ENCODE results near the gene KIAA1549.
"Not testable (repeated sequence)": the region's sequence is repeated elsewhere in the genome, so short reads cannot be mapped to it uniquely, and the experiment has no call there.

The KIAA1549 gene

DNA sequence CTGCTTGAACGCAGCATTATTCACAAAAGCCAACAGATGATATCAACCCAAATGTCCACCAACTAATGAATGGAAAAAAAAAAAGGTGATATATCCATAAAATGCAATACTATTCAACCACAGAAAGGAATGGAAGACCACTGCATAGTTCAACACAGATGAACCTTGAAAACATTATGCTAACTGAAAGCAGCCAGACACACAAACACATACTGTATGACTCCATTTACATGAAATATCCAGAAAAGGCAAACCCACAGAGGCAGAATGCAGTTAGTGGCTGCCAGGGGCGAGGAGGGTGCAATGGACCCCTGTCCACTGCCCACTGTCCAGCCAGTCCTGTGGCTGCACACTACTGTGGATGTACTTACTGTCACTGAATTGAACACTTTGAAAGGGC, 36.6 kb downstream of the KIAA1549 start:
- no peak for DNase-seq (ENCODE audit: low spot score)

DNA sequence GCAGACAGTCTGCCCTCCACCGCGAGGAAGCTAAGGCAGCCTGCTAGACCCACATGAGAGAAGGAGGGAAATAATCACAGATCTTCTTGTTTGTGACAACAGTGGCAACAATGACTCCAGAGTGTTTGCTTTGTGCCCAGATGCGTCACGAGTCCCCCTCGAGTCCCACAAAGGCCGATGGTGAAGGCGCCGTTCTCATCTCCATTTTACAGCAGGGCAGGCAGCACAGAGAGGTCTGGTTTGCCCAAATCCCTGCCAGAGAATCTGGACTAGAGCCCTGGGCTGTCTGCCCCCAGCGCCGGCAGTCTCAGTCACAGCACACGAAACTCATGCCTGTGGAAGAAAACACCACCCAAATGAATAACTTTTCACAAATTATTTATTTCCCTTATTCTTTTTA, 38.1 kb downstream of the KIAA1549 start:
- DNase-seq (ENCODE audit: low spot score), result no peak

DNA sequence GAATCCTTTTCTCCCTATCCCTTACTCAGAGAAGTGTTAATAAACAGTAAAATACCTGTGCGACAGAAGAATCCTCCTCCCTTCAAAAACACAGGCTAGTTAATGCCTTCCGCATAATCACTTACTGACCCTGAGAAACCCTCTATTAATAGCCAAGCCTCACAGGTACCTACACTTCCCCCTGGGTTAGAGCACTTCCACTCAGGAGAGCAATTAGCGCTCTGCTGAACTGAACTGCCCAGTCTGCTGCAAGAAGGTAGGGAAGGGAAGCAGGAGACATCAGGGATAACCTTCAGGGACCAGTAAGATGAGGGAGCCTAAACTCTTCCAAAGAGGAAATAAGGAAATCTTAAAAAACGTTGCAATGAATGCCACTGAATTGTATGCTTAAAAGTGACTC, 39.6 kb downstream of the KIAA1549 start:
- no peak for DNase-seq (ENCODE audit: low spot score)

DNA sequence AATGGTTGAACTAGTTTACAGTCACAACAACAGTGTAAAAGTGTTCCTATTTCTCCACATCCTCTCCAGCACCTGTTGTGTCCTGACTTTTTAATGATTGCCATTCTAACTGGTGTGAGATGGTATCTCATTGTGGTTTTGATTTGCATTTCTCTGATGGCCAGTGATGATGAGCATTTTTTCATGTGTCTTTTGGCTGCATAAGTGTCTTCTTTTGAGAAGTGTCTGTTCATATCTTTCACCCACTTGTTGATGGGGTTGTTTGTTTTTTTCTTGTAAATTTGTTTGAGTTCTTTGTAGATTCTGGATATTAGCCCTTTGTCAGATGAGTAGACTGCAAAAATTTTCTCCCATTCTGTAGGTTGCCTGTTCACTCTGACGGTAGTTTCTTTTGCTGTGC, 40.6 kb downstream of the KIAA1549 start:
- not testable (repeated sequence) for DNase-seq (ENCODE audit: low spot score)

DNA sequence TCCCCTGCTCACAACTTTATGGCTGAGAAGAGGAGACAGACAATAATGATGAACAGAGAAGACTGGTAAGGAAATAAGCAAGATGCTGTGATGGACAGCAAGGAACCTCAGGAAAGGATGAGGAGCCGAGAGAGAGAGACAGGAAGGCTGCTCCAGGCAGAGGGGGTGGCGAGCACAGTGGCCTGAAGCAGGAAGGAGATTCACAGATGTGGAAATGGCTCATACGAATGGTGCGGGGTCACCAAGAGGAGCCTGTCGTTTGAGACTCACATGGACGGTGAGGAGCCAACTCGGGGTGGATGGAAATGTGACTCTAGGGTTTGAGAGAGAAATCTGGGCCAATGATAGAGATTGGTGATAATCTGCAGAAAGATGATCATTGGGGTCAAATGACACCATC, 43.7 kb downstream of the KIAA1549 start:
- DNase-seq (ENCODE audit: low spot score), result no peak

DNA sequence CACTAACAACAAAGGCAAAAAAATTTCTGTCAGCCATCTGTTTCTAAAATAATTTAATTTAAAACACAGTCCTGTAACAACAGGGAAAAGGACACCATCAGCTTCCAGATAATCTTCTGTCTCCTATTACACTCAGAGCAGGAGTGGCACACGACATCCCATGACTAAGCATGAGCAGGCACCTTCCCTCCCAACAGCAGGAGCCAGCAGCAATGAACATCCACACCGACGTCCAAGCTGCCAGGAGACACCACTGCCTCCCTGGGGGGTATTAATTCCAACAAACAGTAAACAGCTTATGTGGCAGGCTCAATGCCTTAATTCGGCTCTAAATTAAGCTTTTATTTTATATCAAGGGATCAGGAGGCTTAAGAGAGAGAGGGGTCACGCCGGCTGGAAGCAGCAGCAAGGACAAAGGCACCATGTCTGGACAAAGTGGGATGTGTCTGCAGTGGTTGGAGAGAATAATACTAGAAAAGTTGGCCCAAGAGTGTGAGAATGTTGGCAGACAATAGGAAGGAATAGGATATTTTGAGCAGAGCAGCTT, 45.7 kb downstream of the KIAA1549 start:
- DNase-seq (ENCODE audit: low spot score), result peak; percentile 99

DNA sequence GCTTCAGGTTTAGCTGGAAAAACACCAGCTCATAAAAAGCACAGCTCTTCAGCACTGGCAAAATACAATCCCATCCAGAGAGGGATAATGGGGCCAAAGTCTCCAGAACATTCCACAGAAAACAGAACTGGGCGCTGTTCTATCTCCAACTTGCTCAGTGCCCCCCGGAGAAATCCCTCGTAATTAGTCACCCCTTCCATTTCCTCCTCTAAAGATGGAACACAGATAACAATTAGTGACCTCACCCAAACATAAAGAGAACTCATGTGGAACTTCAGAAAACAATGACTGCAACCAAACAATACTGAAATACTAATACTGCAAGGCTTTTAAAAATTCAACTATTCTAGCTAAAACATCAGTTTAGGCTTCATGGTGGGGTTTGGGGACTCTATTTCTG, 46.3 kb downstream of the KIAA1549 start:
- peak; percentile 87 for DNase-seq (ENCODE audit: low spot score)

DNA sequence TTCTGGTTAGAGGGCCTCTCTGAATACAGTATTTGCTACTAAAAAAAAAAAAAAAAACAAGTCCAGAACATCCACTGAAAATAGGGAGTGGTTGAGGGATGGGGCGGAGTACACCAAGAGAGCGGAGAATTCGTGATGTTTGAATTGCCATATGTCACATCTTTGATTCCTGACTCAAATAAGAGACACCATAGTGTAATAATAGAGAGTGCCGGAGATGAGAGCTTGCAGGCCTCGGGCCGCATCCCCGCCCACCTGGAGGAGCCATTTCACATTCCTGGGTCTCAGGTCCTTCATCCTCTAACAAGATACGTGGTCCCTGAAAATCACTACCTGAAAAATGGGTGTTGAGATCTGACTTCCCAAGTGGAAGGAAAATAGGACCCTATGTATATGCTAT, 46.8 kb downstream of the KIAA1549 start:
- DNase-seq (ENCODE audit: low spot score), result no peak

DNA sequence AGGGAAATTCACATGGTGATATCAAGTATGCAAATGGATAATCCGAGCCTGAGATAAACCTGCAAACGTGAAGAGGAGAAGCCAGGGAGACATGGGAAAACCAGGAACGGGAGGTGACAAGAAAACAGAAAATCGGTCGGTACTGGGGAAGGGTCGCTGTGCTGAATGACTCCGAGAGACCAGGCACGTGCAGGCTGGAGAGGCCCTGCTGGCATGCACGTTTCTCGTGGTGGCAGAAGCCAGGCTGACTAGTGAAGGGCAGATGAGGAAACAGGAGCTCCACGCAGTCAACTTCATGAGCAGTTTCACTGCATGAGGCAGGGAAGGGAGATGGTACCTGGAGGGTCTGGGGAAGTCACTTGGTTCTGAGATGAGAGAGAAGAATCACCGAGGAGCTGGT, 48.3 kb downstream of the KIAA1549 start:
- no peak for DNase-seq (ENCODE audit: low spot score)

DNA sequence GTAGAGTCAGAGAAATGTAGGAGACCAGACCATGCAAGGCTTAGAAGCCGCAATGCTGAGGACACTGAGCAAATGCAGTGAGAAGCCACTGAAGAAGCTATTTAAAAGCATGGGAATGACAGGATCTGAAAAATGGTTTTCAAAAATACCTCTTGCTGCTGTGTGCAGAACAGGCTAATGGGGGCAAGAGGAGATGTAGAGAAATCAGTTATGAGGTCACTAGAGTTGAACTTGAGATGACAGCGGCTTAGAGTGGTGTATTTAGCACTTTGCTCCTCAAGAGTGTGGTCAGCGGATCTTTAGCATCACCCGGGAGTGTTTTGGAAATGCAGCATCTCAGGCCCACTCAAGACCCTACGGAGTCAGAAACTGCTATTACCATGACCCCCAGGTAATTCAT, 48.8 kb downstream of the KIAA1549 start:
- DNase-seq (ENCODE audit: low spot score), result no peak

DNA sequence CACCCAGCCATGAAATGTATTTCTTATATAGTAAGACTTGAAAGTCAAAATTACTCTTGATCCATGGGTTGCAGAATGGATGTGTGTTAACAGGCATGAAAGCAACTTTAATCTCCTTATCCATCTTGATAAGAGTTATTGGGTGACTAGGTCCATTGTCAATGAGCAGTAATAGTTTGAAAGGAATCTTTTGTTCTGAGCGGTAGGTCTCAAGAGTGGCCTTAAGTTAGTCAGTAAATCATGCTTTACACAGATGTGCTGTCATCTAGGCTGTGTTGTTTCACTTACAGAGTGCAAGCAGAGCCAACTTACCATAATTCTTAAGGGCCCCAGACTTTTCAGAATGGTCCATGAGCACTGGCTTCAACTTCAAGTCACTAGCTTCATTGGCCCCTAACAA, 51.2 kb downstream of the KIAA1549 start:
- DNase-seq (ENCODE audit: low spot score), result peak; percentile 70

DNA sequence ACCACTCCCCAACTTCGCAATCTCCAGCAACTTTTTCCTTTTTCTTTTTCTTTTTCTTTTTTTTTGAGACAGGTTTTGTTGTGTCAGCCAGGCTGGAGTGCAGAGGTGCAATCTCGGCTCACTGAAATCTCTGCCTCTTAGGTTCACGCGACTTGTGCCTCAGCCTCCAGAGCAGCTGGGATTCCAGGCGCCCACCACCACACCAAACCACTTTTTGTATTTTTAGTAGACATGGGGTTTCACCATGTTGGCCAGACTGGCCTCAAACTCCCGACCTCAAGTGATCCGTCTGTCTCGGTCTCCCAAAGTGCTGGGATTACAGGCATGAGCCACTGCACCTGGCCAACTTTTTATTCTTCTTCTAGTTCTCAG, 55.0 kb downstream of the KIAA1549 start:
- DNase-seq (ENCODE audit: low spot score), result no peak

DNA sequence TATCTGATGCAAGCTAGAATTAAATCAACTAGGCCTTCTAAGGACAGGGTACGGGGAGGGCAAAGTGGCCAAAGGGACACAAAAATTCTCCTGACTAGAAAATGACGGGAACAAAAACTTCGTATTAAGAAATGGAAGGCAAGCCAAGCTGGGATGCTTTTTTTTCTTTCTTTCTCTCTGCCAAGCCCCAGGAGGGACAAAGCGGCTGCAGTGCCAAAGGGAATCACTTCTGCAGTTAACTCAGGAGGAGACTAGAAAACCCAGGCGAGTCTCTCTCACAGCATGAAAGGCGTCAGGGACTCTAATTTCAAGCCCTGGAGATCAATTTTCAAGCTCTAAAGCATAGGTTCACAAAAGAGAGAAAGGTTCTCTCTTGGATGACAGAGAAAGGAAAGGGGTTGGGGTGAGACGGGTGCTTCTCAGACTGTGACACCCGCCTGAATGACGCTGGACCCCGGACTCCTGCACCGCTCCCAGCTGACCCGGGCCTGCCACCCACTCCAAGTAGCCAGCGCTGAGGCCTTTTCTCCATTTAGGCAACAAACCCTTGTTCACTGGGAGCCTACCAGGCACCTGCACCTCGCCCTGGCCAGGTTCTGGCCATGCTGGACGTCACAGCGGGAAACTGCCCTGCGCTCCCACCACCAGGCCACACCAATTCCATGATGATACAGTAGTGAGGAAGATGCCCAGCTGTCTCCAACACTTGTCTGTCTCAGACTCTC, 56.5 kb downstream of the KIAA1549 start:
- no peak for DNase-seq (ENCODE audit: low spot score)

DNA sequence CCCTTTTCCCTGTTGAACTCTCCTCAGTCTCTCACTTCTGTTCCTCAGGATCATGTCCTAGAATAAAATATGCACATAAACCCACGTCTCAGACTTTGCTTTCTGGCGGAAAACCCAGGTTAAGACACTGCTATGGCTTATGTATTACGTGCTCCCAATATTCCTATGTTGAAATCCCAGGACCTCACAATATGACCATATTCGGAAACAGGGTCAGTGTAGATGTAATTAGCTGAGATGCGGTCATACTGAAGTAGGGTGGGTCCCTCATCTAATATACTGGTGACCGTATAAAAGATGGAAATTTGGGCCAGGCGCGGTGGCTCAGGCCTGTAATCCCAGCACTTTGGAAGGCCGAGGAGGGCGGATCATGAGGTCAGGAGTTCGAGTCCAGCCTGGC, 59.9 kb downstream of the KIAA1549 start:
- DNase-seq (ENCODE audit: low spot score), result no peak

DNA sequence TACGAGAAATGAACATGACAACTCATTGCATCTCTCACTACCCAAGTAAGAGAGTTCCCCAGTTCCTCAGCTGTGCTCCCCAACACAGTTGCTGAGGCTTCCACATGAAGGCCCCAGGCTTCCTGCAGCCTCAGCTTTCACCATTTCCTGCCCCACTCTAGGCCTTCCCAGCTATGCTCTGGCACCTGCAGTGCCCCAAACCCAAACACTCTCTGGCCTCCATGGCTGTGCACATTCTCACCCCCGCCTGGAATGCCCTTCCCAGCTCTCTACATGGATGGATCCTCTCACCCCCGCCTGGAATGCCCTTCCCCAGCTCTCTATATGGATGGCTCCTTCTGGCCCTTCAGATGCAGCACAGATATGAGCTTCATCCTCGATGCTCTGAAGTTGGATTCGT, 61.3 kb downstream of the KIAA1549 start:
- no peak for DNase-seq (ENCODE audit: low spot score)

DNA sequence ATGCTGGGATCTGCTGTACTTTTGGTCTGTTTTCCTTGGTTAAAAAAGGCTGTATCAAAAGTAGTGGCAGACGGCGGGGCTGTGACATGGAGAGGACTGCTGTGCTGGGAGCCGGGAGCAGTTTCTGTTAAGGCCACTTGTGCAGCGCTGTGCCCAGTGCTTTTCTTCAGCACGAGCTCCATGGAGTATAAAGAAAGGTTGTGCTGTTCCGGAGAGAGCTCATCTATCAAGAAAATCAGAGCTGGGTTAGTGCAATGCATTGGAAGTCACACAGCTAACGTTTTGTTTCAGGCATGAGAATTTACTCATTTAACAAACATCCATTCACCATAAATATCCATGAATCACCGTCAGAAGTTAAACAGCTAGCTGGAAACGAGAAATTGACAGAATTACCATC, 62.0 kb downstream of the KIAA1549 start:
- peak; percentile 95 for DNase-seq (ENCODE audit: low spot score)

DNA sequence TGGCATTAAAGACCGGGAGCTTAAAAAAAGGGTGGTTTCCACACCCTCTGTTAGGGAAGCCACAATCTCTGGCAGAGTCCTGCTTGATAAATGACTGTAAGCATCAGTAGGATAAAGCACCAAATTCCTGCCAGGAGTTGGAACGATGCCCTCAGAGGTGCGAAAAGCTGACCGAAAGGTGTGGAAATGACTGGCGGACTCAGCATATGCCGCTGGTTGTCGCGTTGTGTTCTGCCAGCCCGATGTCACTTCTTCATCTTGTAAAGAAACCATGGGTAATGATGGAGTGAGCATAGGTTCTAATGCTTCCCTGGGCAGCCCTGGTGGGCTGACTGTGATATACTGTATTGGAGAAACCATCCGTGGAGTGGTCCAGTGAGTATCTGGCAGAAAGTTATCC, 62.4 kb downstream of the KIAA1549 start:
- DNase-seq (ENCODE audit: low spot score), result no peak

DNA sequence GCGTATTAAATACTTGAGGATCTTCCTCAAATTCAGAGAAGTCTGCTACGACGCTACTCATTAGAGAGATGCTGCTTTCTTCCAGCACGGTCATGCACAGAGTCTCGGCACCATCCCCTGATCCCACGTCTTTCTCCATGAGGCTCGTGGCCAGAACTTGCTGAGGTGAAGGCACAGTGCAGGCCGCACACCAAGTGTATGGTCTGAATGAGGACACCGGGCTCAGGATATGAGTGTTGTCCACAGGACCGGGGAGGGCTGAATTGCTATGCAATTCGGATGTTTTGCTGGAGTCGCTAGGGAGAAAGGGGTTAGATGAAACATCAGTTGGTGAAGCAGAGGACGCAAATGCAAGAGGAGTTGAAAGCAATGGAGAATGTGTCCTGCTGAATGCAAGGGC, 63.0 kb downstream of the KIAA1549 start:
- DNase-seq (ENCODE audit: low spot score), result no peak

DNA sequence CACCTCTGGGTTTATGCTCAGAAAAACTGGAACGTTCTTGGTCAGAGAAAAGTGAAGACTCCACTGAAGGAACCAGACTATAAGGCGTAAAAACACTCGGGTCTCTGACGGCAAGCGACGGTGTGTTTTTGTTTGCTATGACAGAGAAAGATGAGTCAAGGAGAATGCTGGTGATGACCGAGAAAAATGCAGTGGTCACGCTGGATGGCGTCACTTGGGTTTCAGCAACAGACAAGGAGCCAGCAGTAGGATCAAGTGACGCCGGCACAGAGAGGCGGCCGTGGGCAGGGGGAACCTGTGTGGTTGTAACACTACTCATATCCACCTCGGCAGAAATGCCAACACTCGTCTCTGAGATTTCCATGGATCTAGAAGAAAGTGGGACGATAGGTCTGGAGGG, 63.4 kb downstream of the KIAA1549 start:
- no peak for DNase-seq (ENCODE audit: low spot score)

DNA sequence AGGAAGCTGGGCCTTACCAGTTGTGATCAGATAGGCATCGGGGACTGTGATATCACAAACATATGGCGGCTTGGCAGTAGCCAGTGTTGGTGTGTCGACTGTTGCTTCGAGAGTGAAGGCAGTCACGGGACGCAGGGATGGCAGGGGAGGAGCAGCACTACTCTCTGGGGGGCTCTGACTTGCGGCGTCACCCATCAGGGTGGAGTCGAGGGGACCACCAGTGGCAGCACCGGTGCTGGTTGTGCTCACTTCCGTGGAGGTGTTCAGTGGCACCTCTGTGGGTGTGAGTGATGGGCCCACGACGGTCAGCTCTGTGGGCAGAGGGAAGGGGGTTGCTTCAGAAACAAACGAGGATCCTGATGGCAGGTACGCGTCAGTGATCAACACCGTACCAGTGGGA, 64.5 kb downstream of the KIAA1549 start:
- DNase-seq (ENCODE audit: low spot score), result no peak

DNA sequence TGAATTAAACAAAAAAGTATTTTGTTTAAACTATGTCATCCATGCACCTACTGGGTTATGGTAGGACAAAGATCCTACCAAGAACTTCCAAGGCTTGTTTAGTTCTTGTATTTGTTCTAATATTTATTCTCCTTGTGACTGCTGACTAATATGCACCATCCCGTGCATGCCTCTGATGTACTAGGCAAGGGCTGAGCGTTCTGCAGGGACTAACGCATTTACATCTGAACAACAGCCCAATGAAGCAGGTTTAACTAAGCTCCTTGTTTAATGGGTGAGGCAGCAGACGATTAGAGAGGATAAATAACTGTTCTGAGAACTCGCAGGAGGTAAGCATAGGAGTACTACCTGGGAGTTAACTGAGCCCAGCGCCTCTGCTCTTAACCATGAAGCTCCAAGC, 64.9 kb downstream of the KIAA1549 start:
- DNase-seq (ENCODE audit: low spot score), result no peak

DNA sequence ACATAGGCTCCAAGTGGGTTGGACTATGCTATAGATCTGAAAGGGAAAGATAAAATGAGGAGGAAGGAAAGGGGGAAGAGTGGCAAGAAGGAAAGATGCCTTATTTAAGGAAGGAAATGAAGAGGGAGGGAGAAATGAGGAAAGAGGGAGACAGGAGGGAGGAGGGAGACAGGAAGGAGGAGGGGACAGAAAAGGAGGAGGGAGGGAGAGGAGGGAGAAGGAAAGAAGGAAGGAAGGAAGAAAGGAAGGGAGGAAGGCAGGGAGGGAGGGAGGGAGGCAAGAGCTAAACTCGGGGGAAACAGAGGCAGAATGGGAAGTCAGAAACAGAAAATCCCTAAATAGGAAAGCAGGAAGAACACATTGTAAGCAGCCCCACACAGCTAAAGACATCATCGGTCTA, 67.4 kb downstream of the KIAA1549 start:
- DNase-seq (ENCODE audit: low spot score), result no peak

DNA sequence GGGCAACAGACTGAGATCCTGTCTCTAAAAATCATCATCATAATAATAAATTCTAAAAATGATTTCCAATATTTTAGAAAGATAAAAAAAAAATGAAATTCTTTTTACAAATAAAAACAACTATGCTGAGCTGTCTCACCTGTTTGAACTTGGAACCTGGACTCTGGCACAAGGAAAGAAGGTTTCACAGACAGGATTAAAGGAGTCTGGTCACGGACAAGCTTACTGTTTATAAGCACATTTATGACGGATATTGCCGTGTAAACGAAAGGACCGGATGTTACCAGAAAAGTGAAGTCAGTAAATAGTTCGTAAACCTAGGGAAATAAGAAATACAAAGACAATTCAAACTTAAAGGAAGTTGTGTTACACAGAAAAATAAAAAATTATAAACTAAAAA, 70.2 kb downstream of the KIAA1549 start:
- DNase-seq (ENCODE audit: low spot score), result no peak

DNA sequence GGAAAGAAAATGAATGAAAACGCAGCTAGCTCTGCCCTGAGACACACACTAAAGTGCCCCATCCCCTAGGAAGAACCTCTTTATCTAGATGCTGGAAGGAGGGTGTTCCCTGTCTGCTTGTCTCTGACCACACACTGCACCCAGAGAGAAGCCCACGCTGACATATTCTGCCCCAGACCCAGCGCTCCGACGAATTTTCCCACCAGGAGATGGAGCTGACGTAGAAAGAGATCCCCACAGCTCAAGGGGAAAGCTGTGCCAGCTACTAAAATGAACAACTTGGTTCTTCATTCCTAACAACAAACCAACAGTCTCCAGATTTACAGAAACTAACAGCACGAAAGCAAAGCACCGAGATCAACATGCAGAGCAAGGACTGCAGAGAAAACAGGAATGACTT, 73.3 kb downstream of the KIAA1549 start:
- DNase-seq (ENCODE audit: low spot score), result no peak

Measured in COLO829 (cell line).